A673 (cell line): Measurements from ENCODE around the gene COBL. TPM values are rescaled to one million over a fixed set of nuclear protein-coding genes. Genes with fewer than 3 reads are reported as not detected.

Experiments used
- BruUV-seq: library from RNA; stranded (reverse); fragments of 400-500 nt; replicated peaks from 2 replicates; lab custom pipeline; 2021; lab: Mats Ljungman, UMichigan
- CTCF ChIA-PET: fragments of 300-600 bp; sonication (Branson Sonifier 250); formaldehyde crosslinking; loops from one replicate; lab custom pipeline; 2022; ENCODE audit warnings: antibody characterized with exemption; lab: Charles Lee
- POLR2A ChIA-PET: fragments of 300-600 bp; sonication (Branson Sonifier 250); formaldehyde crosslinking; loops from one replicate; lab custom pipeline; 2022; ENCODE audit warnings: antibody characterized with exemption; ENCODE audit not compliant: low non-redundant PET; lab: Charles Lee
- DNase-seq: peaks from one replicate; pipeline ENCODE4 v3.0.0-alpha.2; 2015; ENCODE audit warnings: low spot score
- H3K27ac ChIP-seq: fragments of 200-600 bp; sonication (generic); 2 replicates; pipeline ENCODE4 v1.5.1; 2016; ENCODE audit warnings: mixed run types, low read depth, mild to moderate bottlenecking, mixed read lengths, antibody characterized with exemption, low read length; ENCODE audit not compliant: poor library complexity, severe bottlenecking
- H3K27me3 ChIP-seq: fragments of 200-600 bp; sonication (generic); replicated peaks from 2 replicates; pipeline ENCODE4 v1.6.1; 2017; ENCODE audit warnings: mixed run types, low read depth, mild to moderate bottlenecking, mixed read lengths, antibody characterized with exemption, low read length; ENCODE audit not compliant: insufficient read depth, poor library complexity
- H3K36me3 ChIP-seq: fragments of 200-600 bp; sonication (generic); 2 replicates; pipeline ENCODE4 v1.6.1; 2016; ENCODE audit warnings: mixed run types, mild to moderate bottlenecking, mixed read lengths, antibody characterized with exemption, low read length; ENCODE audit not compliant: insufficient read depth, poor library complexity, severe bottlenecking
- H3K4me1 ChIP-seq: fragments of 200-600 bp; sonication (generic); 2 replicates; pipeline ENCODE4 v1.6.1; 2017; ENCODE audit warnings: mixed run types, mild to moderate bottlenecking, mixed read lengths, antibody characterized with exemption, low read length; ENCODE audit not compliant: insufficient read depth, poor library complexity, severe bottlenecking
- H3K4me3 ChIP-seq: fragments of 200-600 bp; sonication (generic); 2 replicates; pipeline ENCODE4 v1.5.1; 2016; ENCODE audit warnings: low read depth, mixed run types, mild to moderate bottlenecking, mixed read lengths, low read length; ENCODE audit not compliant: poor library complexity, severe bottlenecking
- H3K9me3 ChIP-seq: fragments of 200-600 bp; sonication (generic); 2 replicates; pipeline ENCODE4 v1.6.1; 2016; ENCODE audit warnings: mixed run types, low read depth, mild to moderate bottlenecking, mixed read lengths, antibody characterized with exemption, low read length; ENCODE audit not compliant: poor library complexity, severe bottlenecking
- CTCF ChIP-seq: fragments of 300-800, 200-600 bp; sonication (generic); conservative IDR thresholded peaks from 2 replicates; pipeline ENCODE4 v1.5.1; 2017; ENCODE audit warnings: low read depth, mild to moderate bottlenecking, antibody characterized with exemption, low read length, moderate library complexity, mixed read lengths
- EZH2 ChIP-seq: fragments of 200-600 bp; sonication (generic); IDR thresholded peaks from 2 replicates; pipeline ENCODE4 v1.6.1; 2017; ENCODE audit warnings: borderline replicate concordance, low read depth, mild to moderate bottlenecking, mixed read lengths, antibody characterized with exemption, low read length; ENCODE audit not compliant: poor library complexity, severe bottlenecking
- intact Hi-C: fragments of 100-400 bp; cut with micrococcal nuclease; formaldehyde crosslinking; loops from one replicate; pipeline ENCODE4 v1.10.0; 2022; ENCODE audit not compliant: unreplicated experiment
- total RNA-seq: library from RNA; stranded (reverse); gene quantifications from 2 replicates; pipeline ENCODE4 v1.2.3, GENCODE V29; 2021

The COBL gene
- total RNA-seq, 1 experiment from 2014 or later, result not detected

GRCh38 chr7:51260516-51260915 lies 56.1 kb downstream of the COBL start:
- H3K36me3 ChIP-seq, result no peaks in the 10 kb centered on the region
- H3K4me1 ChIP-seq, result no peaks in the 10 kb centered on the region
- no peaks in the 10 kb centered on the region for H3K27me3 ChIP-seq
- no peak for TF ChIP-seq EZH2
- TF ChIP-seq CTCF, result no peak
- DNase-seq, result no peak
- CTCF ChIA-PET, result no interaction called here
- POLR2A ChIA-PET, result no interaction called here
- H3K27ac ChIP-seq, result no peak overlapping the region
- no peak overlapping the region for H3K4me3 ChIP-seq
- H3K9me3 ChIP-seq, result no peaks in the 10 kb centered on the region
- intact Hi-C loops, result no loop called here
- BruUV-seq, result no TSS peak

- H3K27ac ChIP-seq, result no peak overlapping the region
Measured at GRCh38 chr7:51259766-51260165, 56.8 kb downstream of the COBL start.

GRCh38 chr7:51256916-51257315 lies 59.7 kb downstream of the COBL start:
- Histone ChIP-seq H3K4me3 (no peak overlapping the region), H3K9me3 (no peaks in the 10 kb centered on the region), H3K27ac (no peak overlapping the region), H3K27me3 (no peaks in the 10 kb centered on the region), H3K4me1 (no peaks in the 10 kb centered on the region), H3K36me3 (no peaks in the 10 kb centered on the region)
- TF ChIP-seq EZH2, result no peak
- TF ChIP-seq CTCF, result no peak
- DNase-seq, result no peak
- BruUV-seq, result no TSS peak
- intact Hi-C loops, result no loop called here
- ChIA-PET CTCF (no interaction called here), POLR2A (no interaction called here)

More at GRCh38 chr7:51259766-51260165, 56.8 kb downstream of the COBL start:
- Histone ChIP-seq H3K9me3 (no peaks in the 10 kb centered on the region), H3K4me1 (no peaks in the 10 kb centered on the region), H3K27me3 (no peaks in the 10 kb centered on the region), H3K36me3 (no peaks in the 10 kb centered on the region), H3K4me3 (no peak overlapping the region)
- CTCF ChIA-PET, result no interaction called here
- POLR2A ChIA-PET, result no interaction called here
- BruUV-seq, result no TSS peak
- intact Hi-C loops, result no loop called here
- no peak for DNase-seq
- TF ChIP-seq CTCF (no peak), EZH2 (no peak)
